Loucy (cell line): ENCODE data around the gene ASPRV1.

Experiments
- EZH2phosphoT487 ChIP-seq: fragments of 200-600 bp; IDR thresholded peaks from 2 replicates; pipeline ENCODE4 v1.6.1; 2018; ENCODE audit warnings: antibody characterized with exemption, mild to moderate bottlenecking, moderate library complexity, borderline replicate concordance
- TF ChIP-seq, protein P1 (sequence below): fragments of 200-600 bp; sonication (generic); conservative IDR thresholded peaks from 2 replicates; pipeline ENCODE4 v1.5.1; 2014; ENCODE audit warnings: mild to moderate bottlenecking, antibody characterized with exemption, low read length

DNA sequence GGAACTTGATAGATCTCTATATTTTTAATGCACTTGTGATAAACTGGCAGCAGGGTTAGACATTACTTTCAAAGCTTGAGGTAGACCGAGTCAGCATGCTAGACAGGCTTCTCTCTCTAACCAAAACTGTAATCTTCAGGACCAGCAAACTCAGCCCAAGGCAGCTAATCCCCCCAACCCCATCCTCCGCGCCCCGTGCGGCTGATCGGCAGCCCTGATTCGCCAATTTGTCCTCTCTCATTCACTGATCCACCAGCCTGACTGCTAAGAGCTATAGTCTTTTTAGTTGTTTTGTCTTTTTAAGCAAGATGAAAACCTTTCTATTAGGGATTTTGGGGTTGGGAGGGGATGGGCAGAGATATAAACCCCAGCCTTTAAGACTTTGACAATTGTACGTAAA, 20.7 kb downstream of the ASPRV1 start:
- TF ChIP-seq, protein P1, sequence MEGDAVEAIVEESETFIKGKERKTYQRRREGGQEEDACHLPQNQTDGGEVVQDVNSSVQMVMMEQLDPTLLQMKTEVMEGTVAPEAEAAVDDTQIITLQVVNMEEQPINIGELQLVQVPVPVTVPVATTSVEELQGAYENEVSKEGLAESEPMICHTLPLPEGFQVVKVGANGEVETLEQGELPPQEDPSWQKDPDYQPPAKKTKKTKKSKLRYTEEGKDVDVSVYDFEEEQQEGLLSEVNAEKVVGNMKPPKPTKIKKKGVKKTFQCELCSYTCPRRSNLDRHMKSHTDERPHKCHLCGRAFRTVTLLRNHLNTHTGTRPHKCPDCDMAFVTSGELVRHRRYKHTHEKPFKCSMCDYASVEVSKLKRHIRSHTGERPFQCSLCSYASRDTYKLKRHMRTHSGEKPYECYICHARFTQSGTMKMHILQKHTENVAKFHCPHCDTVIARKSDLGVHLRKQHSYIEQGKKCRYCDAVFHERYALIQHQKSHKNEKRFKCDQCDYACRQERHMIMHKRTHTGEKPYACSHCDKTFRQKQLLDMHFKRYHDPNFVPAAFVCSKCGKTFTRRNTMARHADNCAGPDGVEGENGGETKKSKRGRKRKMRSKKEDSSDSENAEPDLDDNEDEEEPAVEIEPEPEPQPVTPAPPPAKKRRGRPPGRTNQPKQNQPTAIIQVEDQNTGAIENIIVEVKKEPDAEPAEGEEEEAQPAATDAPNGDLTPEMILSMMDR = no peak
- no peak for TF ChIP-seq EZH2phosphoT487
